Subcutaneous adipose tissue (tissue), 4 donors: ENCODE data around the gene FLYWCH2. TPM values are rescaled to one million over a fixed set of nuclear protein-coding genes. Genes with fewer than 3 reads are reported as not detected.

Experiments used
- total RNA-seq, 4 donors: library from RNA; depleted of rRNA; stranded (reverse); fragments of >200 nt; gene quantifications; one replicate each; pipeline ENCODE4 v1.1.0, GENCODE V29; 2016
- TF ChIP-seq, protein P1 (sequence below): fragments of 450-650 bp; IDR thresholded peaks from one replicate; pipeline ENCODE4 v1.5.1; 2016; ENCODE audit warnings: low read depth, mild to moderate bottlenecking, control low read depth, antibody characterized with exemption, moderate library complexity

The FLYWCH2 gene
- total RNA-seq, 4 donors from 2014 or later = 20.5 to 61.4 (median 29.1) TPM

DNA sequence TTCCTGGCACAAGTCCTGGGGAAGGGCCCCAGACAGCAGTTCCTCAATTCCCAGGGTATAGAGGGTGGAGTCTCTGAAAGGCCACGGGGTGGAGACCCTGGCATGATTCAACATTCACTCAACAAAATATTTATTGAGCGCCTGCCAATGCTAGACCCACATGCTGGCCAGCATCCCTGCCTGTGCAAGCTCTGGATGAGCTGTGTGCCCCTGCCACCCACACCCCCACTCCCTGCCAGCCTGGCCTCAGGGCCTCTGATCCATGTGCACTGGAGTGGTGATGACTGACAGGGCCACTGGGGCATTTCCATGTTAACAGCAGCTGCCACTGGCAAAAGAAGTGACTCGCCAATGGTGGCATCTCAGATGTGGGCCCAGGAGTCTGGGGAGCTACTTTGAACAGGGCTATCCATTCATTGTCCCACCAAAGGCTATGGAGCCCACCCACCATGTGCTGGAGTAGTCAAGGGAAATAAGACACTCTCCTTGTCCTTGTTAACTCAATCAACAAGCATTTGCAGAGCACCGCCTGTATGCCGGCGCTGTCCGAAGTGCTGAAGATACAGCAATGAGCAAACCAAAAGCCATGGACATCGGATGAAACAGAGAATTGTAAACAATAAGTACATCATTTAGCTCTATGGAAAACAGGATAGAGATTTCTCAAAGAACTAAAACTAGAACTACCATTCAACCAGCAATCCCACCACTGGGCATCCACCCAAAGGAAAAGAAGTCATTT lies 22.0 kb upstream of the FLYWCH2 start:
- TF ChIP-seq, protein P1, sequence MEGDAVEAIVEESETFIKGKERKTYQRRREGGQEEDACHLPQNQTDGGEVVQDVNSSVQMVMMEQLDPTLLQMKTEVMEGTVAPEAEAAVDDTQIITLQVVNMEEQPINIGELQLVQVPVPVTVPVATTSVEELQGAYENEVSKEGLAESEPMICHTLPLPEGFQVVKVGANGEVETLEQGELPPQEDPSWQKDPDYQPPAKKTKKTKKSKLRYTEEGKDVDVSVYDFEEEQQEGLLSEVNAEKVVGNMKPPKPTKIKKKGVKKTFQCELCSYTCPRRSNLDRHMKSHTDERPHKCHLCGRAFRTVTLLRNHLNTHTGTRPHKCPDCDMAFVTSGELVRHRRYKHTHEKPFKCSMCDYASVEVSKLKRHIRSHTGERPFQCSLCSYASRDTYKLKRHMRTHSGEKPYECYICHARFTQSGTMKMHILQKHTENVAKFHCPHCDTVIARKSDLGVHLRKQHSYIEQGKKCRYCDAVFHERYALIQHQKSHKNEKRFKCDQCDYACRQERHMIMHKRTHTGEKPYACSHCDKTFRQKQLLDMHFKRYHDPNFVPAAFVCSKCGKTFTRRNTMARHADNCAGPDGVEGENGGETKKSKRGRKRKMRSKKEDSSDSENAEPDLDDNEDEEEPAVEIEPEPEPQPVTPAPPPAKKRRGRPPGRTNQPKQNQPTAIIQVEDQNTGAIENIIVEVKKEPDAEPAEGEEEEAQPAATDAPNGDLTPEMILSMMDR = no peak

DNA sequence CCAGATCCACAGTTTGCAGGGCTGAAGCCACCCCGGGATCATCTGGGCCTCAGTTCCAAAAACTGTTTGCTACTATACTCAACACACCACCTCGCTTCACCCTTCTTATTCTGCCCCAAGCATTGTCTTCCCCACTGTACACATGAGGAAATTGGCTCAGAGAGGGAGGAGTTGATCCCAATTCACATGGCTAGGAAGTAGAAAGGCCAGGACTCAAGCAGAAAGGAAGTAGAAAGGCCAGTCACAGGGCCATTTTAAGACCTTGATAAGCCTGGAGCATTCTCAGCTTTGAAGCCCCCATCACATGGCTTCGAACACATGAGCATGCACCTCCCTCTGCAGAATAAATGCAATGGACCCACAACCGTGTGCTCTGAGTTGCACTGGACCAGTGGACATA lies 17.4 kb upstream of the FLYWCH2 start:
- TF ChIP-seq, protein P1 = no peak

- TF ChIP-seq, protein P1 = no peak
Observed at GRCh38 chr16:2866431-2866830, 16.6 kb upstream of the FLYWCH2 start.

DNA sequence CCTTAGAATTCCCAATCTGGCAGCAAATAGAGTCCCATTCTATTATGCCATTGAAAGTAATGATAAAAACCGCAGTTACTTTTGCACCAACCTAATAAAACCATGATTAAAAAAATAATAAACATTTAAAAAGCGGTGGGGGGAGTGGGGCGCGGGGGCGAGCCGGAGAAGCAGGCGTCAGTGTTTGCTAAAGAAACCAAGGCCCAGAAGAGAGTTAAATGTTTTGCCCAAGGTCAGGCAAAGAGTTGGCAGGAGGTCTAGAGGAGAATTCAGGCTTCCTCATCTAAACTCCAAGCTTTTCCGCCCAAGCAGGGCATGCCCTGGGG lies 15.4 kb upstream of the FLYWCH2 start:
- TF ChIP-seq, protein P1 = no peak

DNA sequence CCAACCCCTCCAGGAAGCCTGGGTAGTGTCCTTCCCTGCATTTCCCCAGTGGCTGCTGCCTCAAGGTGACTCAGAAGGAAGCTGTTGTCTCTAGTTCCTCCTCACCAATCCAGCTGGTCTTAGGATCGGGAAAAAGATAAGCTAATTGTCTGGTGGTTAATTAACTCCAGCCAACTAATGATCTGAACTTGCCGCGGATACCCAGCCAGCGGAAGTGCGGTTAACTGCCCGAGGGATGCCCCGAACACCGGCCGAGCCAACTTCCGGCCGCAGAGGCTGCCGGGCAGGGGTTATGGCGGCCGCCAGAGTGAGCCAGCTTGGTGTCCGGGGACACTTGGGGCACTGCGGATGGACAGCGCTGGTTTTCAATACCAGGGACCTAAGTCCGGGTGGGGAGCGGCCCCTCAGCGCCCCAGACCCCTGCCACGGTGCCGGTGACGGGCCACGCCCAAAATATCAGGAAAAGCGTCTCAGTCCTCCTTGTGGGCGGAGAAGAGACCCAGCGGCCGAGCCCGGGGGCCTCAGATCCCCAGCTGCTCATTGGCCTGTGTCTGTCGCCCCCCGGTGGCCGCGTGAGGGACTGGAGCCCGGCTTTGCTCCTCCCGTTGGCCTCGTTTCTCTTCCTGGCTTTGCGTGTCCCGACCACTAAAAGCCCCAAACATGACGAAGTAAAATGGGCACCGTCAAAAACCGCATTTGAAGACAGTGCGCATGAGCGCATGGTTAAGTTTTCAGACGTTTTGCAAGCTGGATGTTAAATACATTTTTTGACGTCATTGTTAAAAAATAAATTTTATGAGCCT lies 14.8 kb upstream of the FLYWCH2 start:
- TF ChIP-seq, protein P1 = no peak

- TF ChIP-seq, protein P1 = no peak
Observed at GRCh38 chr16:2871926-2872325, 11.1 kb upstream of the FLYWCH2 start.
